Smooth muscle cell (in vitro differentiated cells): Measurements from ENCODE around the gene PLCL2. TPM values are rescaled to one million over a fixed set of nuclear protein-coding genes. Genes with fewer than 3 reads are reported as not detected.

ENCODE experiments used
- DNase-seq: peaks from one replicate; lab custom pipeline; 2025; ENCODE audit not compliant: unreplicated experiment; lab: John Stamatoyannopoulos, UW
- H2AFZ ChIP-seq: fragments of 200-600 bp; sonication (generic); 2 replicates; pipeline ENCODE4 v1.6.0; 2016; ENCODE audit warnings: antibody characterized with exemption, low read depth, mild to moderate bottlenecking
- H3F3A ChIP-seq: fragments of 200-600 bp; sonication (generic); 2 replicates; pipeline ENCODE4 v1.6.0; 2017; ENCODE audit warnings: antibody characterized with exemption, low read depth
- H3K27ac ChIP-seq: fragments of 200-600 bp; sonication (generic); 2 replicates; pipeline ENCODE4 v1.5.1; 2016; ENCODE audit warnings: low read depth, mild to moderate bottlenecking
- H3K27me3 ChIP-seq: fragments of 200-600 bp; sonication (generic); 2 replicates; pipeline ENCODE4 v1.6.1; 2016; ENCODE audit warnings: low read depth, mild to moderate bottlenecking
- H3K36me3 ChIP-seq: fragments of 200-600 bp; sonication (generic); 2 replicates; pipeline ENCODE4 v1.5.1; 2016; ENCODE audit warnings: low read depth
- H3K4me1 ChIP-seq: fragments of 200-600 bp; sonication (generic); 2 replicates; pipeline ENCODE4 v1.5.1; 2016; ENCODE audit warnings: low read depth
- H3K4me2 ChIP-seq: fragments of 200-600 bp; sonication (generic); 2 replicates; pipeline ENCODE4 v1.6.0; 2016; ENCODE audit warnings: mild to moderate bottlenecking
- H3K4me3 ChIP-seq: fragments of 200-600 bp; sonication (generic); 2 replicates; pipeline ENCODE4 v1.5.1; 2016; ENCODE audit warnings: mild to moderate bottlenecking
- H3K79me2 ChIP-seq: fragments of 200-600 bp; sonication (generic); 2 replicates; pipeline ENCODE4 v1.6.0; 2016; ENCODE audit warnings: low read depth, mild to moderate bottlenecking
- H3K9ac ChIP-seq: fragments of 200-600 bp; sonication (generic); 2 replicates; pipeline ENCODE4 v1.6.0; 2016; ENCODE audit warnings: low read depth
- H3K9me3 ChIP-seq: fragments of 200-600 bp; sonication (generic); replicated peaks from 2 replicates; pipeline ENCODE4 v1.5.1; 2016; ENCODE audit warnings: low read depth
- H4K20me1 ChIP-seq: fragments of 200-600 bp; sonication (generic); 2 replicates; pipeline ENCODE4 v1.6.0; 2016; ENCODE audit warnings: low read depth
- CTCF ChIP-seq: fragments of 200-600 bp; sonication (generic); IDR thresholded peaks from 2 replicates; pipeline ENCODE4 v1.5.1; 2017; ENCODE audit warnings: borderline replicate concordance, mild to moderate bottlenecking, antibody characterized with exemption; ENCODE audit not compliant: insufficient read depth, poor library complexity, severe bottlenecking
- WGBS: methylation state at CpG from one replicate; pipeline ENCODE4 v1.1.7; 2016; ENCODE audit warnings: low lambda C conversion rate; 5-methylcytosine and 5-hydroxymethylcytosine counted together
- polyA plus RNA-seq: library from polyadenylated mRNA; unstranded; fragments of >200 nt; fragmentation: Nextera tagmentation; extraction: Ambion mirVana; gene quantifications from 2 replicates; pipeline ENCODE4 v1.2.1, GENCODE V29; 2016
- total RNA-seq: library from RNA; depleted of rRNA; stranded (reverse); fragments of >200 nt; gene quantifications from 2 replicates; pipeline ENCODE4 v1.2.3, GENCODE V29; 2014

The PLCL2 gene
- total and polyA plus RNA-seq, 2 experiments from 2014 or later: 2.1 to 5.0 TPM

DNA sequence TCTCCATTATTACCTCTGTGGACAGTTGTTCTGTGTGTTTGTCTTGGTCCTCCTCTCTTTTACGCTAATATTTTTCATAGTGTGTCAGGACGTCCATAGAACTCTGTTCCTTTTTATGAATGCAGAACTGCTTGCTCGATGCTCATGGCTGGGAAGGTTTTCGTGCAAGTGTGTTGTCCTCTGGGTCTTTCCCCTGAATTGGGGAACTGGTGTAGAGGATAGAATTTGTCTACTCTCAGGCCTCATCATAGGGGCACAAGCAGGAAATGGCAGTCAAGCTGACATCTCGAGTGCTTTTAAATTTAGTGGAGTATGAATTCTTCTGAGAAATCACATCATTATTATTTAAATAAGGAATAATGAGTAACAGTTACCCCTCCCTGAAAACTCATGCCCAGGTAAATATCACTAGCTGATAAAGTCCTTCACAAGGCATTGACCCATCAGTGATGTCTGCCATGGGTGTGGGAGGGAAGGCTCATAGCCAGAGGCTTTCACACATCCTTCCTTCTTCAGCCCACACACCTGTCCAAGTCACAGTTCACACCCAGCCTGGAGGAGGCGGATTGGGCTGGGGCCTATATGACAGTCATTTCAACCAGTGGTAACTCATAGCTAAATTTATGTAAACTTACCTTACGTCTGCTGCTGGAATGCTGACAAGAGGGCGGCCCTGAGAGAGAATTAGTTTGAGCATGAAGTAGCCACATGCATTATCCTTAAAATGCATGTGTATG, 226.1 kb downstream of the PLCL2 start:
- Histone ChIP-seq H2AFZ (no peak overlapping the region), H3K4me1 (no peaks in the 10 kb centered on the region), H3K9me3 (no peaks in the 10 kb centered on the region), H3K27ac (no peak overlapping the region), H3K36me3 (no peaks in the 10 kb centered on the region), H3K79me2 (no peaks in the 10 kb centered on the region), H3K4me2 (no peak overlapping the region), H3K4me3 (no peak overlapping the region), H3K27me3 (no peaks in the 10 kb centered on the region), H3F3A (no peaks in the 10 kb centered on the region), H3K9ac (no peak overlapping the region), H4K20me1 (no peaks in the 10 kb centered on the region)
- TF ChIP-seq CTCF: no peak
- no peak for DNase-seq
- WGBS: 82% methylated on average over 8 of the region's 8 CpGs

- Histone ChIP-seq H3K27me3 (no peaks in the 10 kb centered on the region), H3K79me2 (no peaks in the 10 kb centered on the region), H3F3A (no peaks in the 10 kb centered on the region), H3K9me3 (no peaks in the 10 kb centered on the region), H3K9ac (no peak overlapping the region), H3K4me1 (no peaks in the 10 kb centered on the region), H3K4me2 (no peak overlapping the region), H4K20me1 (no peaks in the 10 kb centered on the region), H3K36me3 (no peaks in the 10 kb centered on the region), H3K4me3 (no peak overlapping the region), H3K27ac (no peak overlapping the region), H2AFZ (no peak overlapping the region)
- WGBS: 89% methylated on average over 3 of the region's 3 CpGs
- no peak for TF ChIP-seq CTCF
- DNase-seq: no peak
These were observed 226.8 kb downstream of the PLCL2 start for GRCh38 chr3:17111586-17111985.

DNA sequence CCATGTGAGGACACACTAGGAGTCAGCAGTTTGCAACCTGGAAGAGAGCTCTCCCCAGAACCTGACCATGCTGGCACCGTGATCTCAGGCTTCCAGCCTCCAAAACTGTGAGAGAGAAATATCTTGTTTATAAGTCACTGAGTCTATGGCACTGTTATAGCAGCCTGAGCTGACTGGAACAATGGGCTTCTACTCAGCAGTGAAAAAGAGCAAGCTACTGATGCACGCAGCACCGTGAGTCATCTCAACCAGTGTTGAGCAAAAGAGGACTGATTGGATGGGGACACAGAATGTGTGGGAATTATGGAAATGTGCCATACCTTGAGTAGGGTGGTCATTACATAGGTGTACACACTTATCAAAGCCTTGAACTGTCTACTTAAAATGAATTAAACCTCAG, 230.4 kb downstream of the PLCL2 start:
- no peaks in the 10 kb centered on the region for H3K27me3 ChIP-seq
- no peaks in the 10 kb centered on the region for H3K4me1 ChIP-seq
- 95% methylated on average over 3 of the region's 3 CpGs for WGBS
- no peaks in the 10 kb centered on the region for H4K20me1 ChIP-seq
- H3K9me3 ChIP-seq: no peaks in the 10 kb centered on the region
- no peak overlapping the region for H3K4me3 ChIP-seq
- no peak for DNase-seq
- H2AFZ ChIP-seq: no peak overlapping the region
- no peaks in the 10 kb centered on the region for H3F3A ChIP-seq
- no peak overlapping the region for H3K4me2 ChIP-seq
- no peak for TF ChIP-seq CTCF
- H3K79me2 ChIP-seq: no peaks in the 10 kb centered on the region
- H3K9ac ChIP-seq: no peak overlapping the region
- H3K27ac ChIP-seq: no peak overlapping the region
- H3K36me3 ChIP-seq: no peaks in the 10 kb centered on the region

DNA sequence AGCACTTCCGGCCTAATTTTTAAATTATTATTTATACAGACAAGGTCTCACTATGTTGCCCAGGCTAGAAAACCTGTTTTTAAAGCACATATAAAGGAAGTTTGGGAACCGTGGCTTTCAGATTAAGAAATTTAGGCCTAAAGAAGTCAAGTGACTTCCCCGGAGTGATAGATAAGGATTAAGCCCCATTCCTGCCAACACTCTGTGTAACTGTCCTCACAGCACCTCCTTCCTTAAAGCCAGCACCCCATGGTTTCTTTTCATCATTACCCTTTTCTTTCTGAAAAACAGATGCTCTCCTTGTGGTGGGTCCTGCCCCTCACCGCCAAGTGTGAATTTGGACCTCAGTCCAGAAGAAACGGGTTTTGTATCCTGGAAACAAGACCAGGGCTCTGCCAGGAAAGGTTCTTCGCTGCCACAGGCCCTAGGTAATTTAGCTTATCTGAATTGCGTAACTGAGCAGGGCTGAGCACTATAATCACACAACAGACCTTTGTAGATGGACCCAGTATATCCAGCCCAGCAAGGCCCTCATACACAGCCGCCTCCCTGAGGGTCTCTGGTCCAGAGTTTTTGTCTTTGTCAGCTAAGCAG, 231.3 kb downstream of the PLCL2 start:
- H3K79me2 ChIP-seq: no peaks in the 10 kb centered on the region
- H3K27ac ChIP-seq: no peak overlapping the region
- H3K36me3 ChIP-seq: no peaks in the 10 kb centered on the region
- H3K4me1 ChIP-seq: no peaks in the 10 kb centered on the region
- no peaks in the 10 kb centered on the region for H4K20me1 ChIP-seq
- no peak overlapping the region for H2AFZ ChIP-seq
- no peak for TF ChIP-seq CTCF
- no peaks in the 10 kb centered on the region for H3K9me3 ChIP-seq
- no peaks in the 10 kb centered on the region for H3F3A ChIP-seq
- H3K27me3 ChIP-seq: no peaks in the 10 kb centered on the region
- H3K9ac ChIP-seq: no peak overlapping the region
- no peak overlapping the region for H3K4me3 ChIP-seq
- WGBS: 71% methylated on average over 8 of the region's 8 CpGs
- no peak overlapping the region for H3K4me2 ChIP-seq
- no peak for DNase-seq
